HT1080 (cell line): ENCODE results near the gene ADPRHL1. TPM values are rescaled to one million over a fixed set of nuclear protein-coding genes. Genes with fewer than 3 reads are reported as not detected.
"Not testable (repeated sequence)": the region's sequence is repeated elsewhere in the genome, so short reads cannot be mapped to it uniquely, and the experiment has no call there.

ENCODE experiments used
- DNase-seq: peaks from one replicate; pipeline ENCODE4 v3.0.0-alpha.2; 2015; ENCODE audit warnings: low read depth
- total RNA-seq: library from RNA; depleted of rRNA; stranded (reverse); fragments of >200 nt; shearing (Covaris generic); gene quantifications from 2 replicates; pipeline ENCODE4 v1.2.3, GENCODE V29; 2014

Gene ADPRHL1
- total RNA-seq, 1 experiment from 2014 or later = 0.95 TPM

GRCh38 chr13:113373811-113374485, 79.3 kb downstream of the ADPRHL1 start:
- no peak for DNase-seq

GRCh38 chr13:113371701-113372100, 81.6 kb downstream of the ADPRHL1 start:
- DNase-seq = not testable (repeated sequence)

- DNase-seq = no peak
Observed at GRCh38 chr13:113371061-113371460, 82.2 kb downstream of the ADPRHL1 start.

DNA sequence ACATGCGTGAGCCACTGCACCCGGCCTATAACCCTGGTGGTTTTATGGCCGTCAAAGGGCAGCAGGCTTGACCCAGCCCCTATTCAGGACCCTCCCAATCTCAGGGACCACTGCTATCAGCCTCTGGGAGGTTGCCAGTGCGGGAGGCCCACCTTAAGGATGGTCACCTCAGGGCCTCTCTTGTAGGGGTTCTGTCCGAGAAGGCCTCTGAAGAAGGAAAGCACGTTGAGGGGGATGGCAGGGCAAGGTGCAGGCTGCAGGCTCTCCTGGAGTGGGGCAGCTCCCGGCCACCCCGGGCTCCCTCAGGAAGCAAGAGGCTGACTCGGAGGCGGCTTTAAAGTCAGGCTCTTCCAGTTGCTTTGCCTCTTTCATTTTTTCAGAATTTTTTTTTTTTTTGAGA, 83.4 kb downstream of the ADPRHL1 start:
- no peak for DNase-seq

GRCh38 chr13:113369189-113369588, 84.1 kb downstream of the ADPRHL1 start:
- DNase-seq = no peak

GRCh38 chr13:113368353-113368752, 84.9 kb downstream of the ADPRHL1 start:
- not testable (repeated sequence) for DNase-seq

DNA sequence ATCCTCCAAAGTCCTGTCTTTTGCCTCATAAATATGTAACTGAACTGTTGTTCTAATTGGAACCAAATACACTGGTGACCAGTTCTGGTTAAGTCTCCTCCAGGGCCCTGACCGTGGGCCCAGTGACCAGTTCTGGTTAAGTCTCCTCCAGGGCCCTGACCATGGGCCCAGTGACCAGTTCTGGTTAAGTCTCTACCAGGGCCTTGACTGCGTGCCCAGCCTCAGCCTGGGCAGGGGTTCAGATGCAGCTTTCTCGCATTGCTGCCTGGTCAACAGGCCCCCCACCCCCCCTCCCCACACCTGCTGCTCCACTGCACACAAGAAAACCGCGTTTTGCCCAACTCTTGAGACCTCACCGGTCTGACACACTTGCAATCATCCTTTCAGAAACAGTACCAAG, 85.5 kb downstream of the ADPRHL1 start:
- no peak for DNase-seq

GRCh38 chr13:113367020-113367560, 86.2 kb downstream of the ADPRHL1 start:
- DNase-seq = no peak

DNA sequence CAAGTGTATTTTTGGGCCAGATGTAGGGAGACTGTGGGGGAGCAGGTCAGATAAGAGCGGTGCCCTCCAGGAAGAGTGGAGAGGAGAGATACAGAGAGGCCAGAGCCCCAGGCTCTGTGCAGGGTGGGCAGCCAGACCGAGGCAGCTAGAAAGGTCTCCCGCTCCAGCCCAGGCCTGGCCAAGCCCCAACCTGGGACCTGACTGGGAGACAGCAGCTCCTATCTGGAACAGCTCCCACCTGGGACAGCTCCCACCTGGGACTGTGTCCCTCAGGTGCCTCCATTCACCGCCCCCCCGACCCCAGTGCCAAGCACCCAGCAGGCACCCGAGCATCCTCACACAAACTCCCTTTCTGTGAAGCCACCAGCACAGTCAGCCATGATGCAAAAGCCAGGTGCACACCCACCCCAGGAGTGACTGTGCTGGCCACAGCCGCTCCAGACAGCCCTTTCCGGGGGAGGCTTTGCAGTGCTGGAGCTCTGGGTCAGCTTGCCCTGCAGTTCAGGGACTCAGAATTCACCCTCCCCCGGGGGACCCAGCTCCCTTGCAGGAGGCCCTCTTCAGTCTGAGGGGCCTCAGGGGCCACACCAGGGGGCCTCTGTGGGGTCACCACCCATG, 87.2 kb downstream of the ADPRHL1 start:
- no peak for DNase-seq

DNA sequence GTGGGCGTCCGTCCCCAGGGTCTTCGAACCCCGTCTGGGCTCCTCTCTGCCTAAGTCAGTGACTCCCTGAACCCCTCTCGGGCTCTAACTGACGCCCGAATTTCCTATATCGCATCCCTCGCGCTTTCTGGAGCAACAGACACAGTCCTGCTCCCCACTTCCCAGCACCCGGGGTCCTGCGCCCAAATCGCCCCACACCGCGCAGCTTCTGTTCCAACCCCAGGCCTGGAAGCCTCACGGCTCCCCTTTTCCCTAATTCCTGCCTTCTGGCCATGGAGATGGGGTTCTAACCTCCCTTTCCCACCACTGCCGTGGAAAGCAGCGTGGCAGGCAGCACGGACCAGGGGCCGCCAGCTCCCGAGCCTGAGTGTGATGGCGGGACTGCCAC, 87.7 kb downstream of the ADPRHL1 start:
- DNase-seq = no peak

DNA sequence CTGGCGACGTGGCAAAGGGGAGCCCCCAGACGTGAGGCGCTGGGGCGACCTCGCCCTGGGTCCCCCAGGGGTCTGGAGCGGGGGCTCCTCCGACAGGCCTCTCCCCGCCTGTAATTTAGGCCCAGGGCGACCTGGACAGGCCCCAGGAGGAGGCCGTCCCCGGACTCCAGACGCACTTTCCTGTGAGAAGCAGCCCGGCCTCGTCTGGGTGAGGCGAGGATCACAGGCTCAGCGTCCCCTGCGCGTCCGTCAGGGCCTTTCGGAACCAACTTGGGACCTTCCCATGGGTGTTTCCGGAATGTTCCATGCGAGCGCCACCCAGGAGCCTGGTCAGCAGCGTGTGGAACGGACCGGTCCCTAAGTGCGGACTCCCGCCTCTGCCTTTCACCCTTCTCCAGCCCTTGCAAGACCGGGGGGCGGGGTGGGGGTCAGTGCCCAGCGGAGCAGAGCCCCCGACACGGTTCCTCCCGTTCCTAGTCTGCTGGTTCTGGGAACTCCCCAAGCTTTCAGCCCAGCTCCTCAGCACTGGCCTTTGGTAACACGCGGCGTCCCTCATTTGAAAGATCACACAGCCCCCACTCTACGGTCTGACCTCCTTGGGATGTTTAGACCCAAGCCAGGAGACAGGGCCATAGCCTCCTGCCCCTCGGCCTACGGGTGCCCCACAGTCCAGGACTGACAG, 88.2 kb downstream of the ADPRHL1 start:
- no peak for DNase-seq

GRCh38 chr13:113364311-113364889, 88.9 kb downstream of the ADPRHL1 start:
- DNase-seq = no peak

GRCh38 chr13:113361406-113361805, 91.9 kb downstream of the ADPRHL1 start:
- no peak for DNase-seq

DNA sequence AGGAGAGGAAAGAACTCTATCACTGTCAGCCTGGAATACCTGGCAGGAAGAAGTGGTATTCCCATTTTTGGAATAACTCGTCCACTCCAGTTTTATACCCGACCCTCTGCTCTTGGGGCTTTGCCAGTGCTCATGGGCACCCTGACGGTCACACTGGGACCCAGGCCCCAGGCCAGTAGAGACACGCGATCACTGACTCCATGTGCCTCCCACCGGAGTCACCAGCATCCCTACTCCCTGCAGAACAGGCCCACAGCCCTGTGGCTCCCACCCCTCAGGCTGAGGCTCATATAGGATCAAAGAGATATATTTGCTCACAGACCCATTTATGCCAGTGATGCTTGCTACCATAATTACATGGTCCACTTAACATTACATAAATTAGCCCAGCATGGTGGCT, 92.8 kb downstream of the ADPRHL1 start:
- no peak for DNase-seq

GRCh38 chr13:113359571-113359970, 93.7 kb downstream of the ADPRHL1 start:
- DNase-seq = no peak

- no peak for DNase-seq
Observed at GRCh38 chr13:113358653-113359190, 94.6 kb downstream of the ADPRHL1 start.

DNA sequence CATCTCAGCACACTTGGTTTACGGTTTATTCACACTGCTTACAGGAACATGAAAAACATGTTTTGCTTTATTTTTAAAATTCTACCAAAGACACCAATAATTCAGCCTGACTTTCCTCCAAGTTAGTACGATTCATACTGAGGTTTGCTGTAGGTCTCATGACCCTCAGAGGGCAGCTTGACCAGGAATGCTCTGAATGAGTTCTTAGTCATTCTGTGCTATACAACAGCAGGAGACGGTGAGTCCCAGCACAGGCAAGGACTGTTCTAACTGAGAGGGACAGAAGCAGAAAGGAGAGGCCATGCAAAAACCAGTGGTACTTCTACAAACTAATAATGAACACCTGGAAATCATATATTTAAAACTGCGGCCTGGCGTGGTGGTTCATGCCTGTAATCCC, 95.8 kb downstream of the ADPRHL1 start:
- peak; percentile 23 for DNase-seq

DNA sequence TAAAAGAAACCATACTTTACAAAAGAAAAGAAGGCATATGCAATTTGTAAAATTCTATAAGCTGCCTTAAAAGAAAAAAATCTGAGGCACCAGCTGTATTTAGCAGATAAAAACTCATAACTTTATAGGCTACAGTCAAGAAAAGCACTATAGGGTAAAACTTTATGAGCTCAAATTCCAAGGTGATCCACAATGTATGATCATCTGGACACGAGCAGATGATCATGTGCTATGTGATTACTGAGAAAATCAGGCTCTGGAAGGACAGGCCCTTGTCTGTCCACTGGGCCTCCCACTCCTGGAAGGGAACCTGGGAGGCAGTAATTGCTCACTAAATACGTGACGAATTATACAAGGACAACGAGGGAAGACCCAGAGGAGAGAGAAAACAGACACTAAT, 96.7 kb downstream of the ADPRHL1 start:
- DNase-seq = no peak

DNA sequence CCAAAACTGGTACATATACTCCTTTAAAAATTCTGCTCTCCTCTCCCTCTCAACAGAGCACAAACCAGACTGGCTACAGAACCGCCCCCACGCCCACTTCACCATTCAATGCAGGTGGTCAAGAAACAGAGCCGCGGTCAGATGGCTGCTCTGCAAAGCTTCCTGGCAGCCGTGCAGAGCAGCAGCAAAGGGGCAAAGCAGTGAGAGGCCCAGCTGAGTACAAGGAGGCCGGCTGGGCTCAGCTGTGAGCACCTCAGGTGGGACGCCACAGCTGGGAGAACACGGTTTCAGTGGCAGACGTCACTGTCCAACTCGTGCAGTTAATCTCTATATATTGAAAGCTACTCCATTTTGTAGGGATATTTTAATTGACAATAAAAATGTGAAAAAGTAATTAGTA, 97.7 kb downstream of the ADPRHL1 start:
- DNase-seq = no peak

DNA sequence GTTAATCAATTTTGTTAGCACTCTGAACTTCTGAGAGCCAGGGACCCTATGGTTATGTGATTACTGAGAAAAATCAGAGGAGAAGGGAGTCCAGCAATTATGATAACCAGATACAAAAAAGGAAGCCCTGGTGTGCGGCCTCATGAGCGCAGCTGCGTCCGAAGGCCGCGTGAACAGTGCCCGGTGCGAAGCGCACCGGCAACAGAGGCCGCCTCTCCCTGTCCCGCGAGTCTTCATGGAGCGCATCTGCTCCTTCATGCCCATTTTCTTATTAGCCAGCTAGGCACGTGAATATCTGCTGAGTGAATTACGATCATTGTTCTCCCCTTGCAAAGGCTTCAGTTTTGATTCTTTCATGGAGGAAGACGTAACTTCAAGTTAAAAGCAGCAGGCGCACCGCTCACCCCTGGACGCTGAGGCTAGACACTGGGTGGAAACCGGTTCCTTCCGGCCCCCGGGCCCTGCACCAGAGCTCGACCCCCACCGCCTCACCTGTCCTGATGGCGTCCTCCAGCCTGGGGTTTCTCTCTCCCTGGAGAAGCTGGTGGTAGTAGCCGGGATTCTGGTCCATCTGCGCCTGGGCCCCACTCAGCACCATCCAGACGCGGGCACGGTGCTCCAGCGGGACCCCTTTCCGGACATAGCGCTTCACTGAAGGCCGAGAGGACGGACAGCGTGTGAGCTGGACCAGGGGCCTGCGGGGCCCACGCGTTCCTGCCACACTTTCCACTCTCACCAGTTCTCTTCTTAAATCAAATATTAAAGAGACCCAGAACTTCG, 98.3 kb downstream of the ADPRHL1 start:
- no peak for DNase-seq

- no peak for DNase-seq
Observed at GRCh38 chr13:113353254-113353653, 100.0 kb downstream of the ADPRHL1 start.
